Central memory CD4-positive, alpha-beta T cell (primary cell): ENCODE measurements around the gene ARHGEF16.

Experiments used
- DNase-seq: peaks from one replicate; pipeline ENCODE4 v3.0.0; 2022

Gene ARHGEF16

DNA sequence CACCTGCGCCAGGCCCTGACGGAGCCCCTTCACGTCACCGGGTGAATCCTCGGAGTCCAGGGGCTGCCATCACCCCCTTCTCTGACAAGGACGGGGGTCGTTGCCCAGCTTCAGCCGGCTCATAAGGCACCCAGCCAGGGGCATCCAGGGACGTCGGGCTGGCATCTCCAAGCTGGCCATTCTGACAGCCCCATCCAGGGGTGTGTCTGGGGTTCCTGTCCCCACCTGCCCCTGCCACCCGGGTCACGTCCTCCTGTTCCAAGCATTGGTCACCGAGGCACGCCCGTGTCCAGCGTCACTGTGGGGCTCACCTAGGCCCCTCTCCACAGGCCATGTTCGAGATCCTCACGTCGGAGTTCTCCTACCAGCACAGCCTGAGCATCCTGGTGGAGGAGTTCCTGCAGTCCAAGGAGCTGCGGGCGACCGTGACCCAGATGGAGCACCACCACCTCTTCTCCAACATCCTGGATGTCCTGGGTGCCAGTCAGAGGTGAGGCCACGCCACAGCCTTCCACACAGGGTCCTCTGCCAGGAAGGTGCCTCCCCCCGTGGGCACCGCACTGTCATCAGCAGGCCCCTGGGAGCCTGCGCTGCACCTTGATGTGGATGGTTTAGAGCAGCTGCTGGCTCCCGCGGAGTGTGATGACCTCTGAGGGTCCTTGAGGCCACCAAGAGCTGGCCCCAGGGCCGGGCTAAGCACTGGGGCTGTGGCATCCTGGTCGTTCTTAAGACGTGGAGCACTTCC is 14.8 kb downstream of the ARHGEF16 start:
- no peak for DNase-seq

DNA sequence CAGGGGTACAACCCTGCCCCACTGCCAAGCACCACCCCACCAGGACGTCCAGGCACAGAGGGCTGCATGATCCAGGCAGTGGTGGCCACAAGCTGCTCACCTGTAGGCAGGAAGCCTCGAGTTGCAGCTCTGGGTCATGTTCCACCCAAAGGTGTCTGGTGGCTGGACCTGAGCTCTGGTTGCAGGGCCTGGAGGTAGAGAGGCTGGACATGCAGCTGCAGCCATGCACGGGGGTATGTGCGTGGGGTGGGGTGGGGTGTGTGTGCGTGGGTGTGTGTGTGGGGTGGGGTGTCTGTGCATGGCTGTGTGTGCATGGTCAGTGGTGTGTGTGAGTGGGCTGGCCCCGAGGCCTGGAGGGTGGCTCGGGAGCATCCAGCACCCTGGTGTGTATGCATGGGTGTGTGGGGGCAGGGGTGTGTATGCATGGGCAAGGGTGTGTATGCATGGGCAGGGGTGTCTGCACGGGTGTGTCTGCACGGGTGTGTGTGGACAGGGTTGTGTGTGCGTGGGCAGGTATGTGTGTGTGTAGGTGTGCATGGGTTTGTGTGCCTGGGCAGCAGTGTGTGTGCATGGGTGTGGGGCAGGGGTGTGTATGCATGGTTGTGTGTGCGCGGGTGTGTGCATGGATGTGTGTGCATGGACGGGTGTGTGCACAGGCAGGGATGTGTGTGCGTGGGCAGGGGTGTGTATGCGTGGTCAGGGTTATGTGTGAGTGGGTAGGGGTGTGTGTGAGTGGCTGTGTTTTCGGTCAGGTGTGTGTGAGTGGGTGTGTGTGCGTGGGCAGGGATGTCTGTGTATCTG is 15.6 kb downstream of the ARHGEF16 start:
- no peak for DNase-seq

DNA sequence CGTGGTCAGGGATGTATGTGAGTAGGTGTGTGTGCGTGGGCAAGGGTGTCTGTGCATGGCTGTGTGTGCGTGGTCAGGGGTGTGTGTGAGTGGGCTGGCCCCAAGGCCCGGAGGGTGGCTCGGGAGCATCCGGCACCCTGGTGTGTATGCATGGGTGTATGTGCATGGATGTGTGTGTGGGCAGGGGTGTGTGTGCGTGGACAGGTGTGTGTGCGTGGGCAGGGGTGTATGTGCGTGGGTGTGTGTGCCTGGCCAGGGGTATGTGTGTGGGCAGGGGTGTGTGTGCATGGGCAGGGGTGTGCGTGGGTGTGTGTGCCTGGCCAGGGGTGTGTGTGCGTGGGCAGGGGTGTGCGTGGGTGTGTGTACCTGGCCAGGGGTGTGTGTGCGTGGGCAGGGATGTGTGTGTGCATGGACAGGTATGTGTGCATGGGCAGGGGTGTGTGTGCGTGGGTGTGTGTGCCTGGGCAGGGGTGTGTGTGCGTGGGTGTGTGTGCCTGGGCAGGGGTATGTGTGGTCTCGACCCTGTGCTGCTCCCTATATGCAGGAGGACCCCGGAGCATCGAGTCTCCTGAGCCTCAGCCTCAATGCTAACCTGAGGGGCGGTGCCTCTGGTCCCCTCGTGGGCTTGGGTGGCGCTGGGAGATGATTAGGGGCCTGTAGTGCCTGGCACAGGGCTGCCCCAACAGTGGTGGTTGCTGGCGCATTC is 16.3 kb downstream of the ARHGEF16 start:
- DNase-seq: no peak

DNA sequence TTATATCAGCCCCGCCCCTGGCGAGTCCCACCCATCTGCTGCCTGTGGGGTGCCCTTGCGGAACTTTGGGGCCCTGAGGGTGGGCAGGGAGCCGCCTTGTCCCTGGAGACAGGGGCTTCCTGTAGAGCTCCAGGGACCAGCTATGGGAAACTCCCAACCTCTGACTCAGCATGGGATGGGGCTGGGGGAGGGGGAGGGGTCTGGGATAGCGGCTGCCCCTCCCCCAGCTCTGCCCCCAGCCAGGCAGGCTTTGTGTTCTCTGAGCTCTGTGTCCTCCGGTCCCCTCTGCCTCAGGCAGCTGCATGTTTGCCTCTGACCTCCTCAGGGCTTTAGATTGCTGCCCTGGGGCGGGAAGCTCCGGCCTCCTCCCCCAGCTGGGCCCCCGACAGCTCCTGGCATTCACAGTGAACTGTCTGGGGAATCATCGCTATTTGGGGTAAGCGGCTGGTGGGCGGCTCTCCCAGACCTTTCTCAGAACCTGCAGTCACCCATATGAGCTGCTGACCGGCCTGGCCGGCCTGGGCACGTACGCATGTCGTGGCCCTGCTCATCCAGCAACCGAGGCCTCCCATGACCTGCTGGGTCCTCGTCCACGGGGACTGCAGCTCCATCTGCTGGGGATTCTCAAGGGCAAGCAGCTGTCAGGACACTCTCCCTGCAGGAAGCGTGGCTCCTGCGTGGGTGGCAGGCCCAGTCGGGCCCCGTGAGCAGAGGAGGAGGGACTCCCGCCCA is 17.1 kb downstream of the ARHGEF16 start:
- DNase-seq: no peak

DNA sequence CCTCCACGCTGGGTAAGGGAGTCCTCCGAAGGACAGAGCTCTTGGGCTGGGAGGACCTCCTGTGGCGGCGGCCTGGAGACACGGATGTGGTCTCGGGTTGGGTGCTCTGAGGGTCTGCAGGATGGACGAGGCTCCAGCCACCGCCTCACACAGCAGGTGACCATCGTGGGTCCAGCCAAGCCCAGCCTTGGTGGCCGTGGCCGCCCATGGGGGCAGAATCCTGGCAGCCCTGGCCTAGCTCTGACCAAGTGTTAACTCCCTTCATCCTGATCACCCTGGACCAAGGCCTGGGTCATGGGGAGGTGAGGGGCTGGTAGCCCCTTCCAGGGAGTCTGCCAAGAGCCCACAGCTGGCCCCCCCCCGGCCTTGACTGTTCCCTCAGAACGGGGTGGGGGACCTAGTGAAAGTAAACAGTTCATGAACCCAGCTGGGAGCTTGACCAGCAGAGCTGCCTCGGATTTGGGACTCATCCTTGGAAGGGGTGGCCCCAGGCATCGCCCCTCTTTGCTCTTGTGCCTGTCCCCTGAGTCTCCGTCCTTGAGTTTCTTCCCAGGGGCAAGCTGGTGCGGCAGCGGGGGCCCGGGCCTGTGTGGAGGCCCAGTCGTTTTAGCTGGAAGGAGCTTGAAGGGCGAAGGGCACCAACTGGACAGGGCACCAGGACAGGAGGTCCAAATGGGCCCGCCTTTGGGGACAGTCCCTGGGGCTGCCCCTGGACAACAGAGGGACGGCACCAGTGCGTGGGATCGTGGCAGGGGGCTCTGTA is 17.8 kb downstream of the ARHGEF16 start:
- DNase-seq: no peak

DNA sequence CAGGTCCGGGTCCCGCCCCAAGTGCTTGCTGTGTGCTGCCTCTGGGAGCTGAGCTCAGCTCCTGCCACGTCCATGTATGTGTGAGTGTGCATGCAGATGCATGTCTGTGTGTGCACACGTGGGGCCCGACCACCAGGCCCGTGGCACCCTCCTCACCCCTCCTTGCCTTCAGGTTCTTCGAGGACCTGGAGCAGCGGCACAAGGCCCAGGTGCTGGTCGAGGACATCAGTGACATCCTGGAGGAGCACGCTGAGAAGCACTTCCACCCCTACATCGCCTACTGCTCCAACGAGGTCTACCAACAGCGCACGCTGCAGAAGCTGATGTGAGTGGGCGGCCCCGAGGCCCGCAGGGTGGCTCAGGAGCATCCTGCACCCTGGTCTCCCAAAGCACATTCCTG is 18.4 kb downstream of the ARHGEF16 start:
- no peak for DNase-seq

DNA sequence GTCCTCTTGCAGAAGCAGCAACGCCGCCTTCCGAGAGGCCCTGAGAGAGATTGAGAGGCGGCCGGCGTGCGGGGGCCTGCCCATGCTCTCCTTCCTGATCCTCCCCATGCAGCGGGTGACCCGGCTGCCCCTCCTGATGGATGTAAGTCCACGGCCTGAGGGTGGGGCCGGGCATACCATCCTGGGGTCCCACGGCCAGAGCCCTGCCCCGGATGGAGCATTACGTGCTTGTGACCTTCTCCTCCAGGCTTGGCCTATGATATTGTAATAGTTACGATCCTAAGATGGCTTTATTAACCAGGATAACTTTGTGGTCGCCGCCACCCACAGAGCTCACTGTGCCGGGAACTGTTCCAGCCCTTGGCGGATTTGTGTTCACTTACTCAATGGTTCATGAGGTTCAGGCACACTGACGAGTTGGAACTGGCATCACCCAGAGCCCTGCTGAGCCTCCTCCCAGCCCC is 18.9 kb downstream of the ARHGEF16 start:
- no peak for DNase-seq

DNA sequence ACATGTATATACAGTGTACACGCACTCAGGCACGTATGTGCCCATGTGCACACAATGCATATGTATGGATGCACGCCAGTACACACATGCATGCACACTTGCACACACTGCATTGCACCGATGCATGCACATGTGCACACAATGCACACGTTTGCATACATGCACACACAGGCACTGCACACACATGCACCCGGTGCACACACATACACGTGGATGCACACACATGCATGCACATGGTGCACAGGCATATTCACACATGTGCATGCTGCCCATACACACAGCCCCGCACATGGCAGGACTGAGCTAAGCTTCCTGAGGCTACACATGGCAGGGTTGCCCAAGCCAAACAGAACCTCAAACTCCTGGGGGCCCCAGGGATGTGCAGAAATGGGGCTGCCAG is 19.6 kb downstream of the ARHGEF16 start:
- no peak for DNase-seq

DNA sequence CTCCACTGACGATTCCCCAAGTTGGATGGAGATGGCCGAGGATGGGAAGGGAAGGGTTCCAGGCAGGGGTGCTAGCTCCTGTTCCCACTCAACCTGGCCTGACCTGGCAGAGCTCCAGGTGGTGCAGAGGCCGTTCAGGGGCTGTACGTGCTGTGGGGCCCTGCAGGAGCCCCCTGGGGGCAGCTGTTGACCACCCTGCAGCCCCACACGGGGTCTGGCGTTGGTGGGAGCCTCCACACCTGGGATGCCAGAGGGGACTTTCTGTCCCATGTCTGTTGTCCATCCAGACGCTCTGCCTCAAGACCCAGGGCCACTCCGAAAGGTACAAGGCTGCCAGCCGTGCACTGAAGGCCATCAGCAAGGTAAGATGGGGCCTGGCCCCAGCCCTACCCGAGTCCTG is 20.0 kb downstream of the ARHGEF16 start:
- DNase-seq: no peak

DNA sequence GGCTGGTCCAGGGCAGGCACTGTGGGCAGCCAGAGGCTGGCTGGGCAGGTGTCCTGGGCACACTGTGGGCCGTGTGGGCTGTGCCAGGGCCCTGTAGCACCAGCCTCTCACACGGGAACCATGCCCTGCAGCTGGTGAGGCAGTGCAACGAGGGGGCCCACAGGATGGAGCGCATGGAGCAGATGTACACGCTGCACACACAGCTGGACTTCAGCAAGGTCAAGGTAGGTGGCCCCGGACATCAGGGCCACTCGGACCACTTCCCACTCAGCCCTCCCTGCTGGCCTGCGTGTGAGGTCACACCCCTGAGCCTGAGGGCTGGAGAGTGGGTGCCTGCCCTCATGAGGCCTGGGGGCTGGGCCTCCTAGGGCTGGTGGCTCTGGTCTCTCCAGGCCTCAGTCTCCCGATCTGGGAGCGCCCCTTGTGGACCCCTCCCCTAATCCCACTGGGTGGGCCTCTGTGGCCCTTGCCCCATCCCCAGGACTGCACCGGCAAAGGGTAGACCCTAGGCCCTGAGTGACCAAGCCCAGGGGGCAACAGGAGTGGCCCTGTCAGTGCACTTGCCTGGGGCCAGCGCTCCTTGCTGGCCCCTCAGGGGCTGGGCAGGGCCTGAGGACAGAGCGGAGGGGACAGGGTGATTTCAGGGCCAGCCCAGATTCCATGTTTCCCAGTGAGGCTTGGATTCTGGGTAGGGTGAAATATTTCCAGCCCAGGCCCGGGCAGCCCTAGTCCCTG is 21.5 kb downstream of the ARHGEF16 start:
- no peak for DNase-seq

DNA sequence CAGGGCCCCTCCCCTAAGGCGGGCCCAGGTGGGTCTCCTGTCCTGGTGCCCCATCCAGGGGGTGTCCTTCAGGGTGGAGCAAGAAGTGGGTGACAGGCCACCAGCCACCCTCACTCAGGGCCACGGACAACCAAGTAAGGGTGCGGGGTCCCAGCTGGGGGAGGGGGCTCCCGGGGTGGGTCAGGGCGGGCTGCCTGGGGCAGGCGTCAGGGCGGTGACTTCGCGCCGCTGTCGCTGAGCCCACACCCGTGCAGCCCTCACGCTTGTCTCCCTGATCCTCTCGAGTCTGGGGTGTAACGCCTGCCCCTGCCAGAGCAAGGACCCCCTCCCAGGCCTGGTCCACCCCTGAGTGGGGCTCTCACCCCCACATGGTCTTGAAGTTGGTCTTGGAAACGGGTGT is 22.2 kb downstream of the ARHGEF16 start:
- no peak for DNase-seq

DNA sequence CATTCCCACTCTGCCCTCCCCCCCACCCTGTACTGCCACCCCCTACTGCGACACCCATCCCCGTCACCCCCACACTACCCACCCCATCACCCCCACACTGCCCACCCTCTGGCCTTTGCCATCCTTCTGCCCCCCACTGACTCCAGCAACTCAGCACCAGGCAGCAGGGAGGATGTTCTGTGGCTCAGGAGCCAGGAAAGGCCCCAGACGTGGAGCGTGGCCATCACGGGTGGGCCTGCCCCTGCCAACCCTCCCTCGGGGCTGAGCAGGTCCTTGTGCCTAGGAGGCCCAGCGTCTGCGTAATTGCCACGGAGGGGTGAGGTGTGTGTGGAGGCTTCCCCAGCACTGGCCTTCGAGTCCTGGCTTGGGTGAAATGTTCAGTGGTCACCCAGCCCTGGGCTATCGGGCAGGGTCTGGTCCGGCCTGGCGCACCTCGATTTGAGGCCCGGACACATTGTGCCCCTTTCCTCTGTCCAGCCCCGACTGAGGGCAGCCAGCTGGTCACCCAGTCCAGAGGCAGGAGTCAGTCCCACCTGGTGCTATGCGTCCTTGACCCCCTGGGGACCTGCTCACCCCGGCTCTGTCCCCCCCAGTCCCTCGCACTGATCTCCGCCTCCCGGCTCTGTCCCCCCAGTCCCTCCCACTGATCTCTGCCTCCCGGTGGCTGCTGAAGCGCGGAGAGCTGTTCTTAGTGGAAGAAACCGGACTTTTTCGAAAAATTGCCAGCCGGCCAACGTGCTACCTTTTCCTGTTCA is 23.0 kb downstream of the ARHGEF16 start:
- no peak for DNase-seq

DNA sequence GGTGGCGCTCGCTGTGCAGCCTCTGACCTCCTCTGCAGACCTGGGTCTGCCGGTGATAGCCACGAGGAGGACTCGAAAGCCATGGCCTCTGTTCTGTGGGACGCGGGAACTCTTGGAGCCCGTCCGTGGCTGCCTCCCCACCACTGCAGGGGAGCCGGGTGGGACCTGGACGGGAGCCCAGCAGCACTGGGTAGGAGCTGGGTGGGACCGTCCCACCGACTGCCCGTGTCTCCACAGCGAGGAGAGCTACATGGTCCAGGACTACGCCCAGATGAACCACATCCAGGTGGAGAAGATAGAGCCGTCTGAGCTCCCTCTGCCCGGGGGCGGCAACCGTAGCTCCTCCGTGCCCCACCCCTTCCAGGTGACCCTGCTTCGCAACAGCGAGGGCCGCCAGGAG is 23.7 kb downstream of the ARHGEF16 start:
- no peak for DNase-seq

DNA sequence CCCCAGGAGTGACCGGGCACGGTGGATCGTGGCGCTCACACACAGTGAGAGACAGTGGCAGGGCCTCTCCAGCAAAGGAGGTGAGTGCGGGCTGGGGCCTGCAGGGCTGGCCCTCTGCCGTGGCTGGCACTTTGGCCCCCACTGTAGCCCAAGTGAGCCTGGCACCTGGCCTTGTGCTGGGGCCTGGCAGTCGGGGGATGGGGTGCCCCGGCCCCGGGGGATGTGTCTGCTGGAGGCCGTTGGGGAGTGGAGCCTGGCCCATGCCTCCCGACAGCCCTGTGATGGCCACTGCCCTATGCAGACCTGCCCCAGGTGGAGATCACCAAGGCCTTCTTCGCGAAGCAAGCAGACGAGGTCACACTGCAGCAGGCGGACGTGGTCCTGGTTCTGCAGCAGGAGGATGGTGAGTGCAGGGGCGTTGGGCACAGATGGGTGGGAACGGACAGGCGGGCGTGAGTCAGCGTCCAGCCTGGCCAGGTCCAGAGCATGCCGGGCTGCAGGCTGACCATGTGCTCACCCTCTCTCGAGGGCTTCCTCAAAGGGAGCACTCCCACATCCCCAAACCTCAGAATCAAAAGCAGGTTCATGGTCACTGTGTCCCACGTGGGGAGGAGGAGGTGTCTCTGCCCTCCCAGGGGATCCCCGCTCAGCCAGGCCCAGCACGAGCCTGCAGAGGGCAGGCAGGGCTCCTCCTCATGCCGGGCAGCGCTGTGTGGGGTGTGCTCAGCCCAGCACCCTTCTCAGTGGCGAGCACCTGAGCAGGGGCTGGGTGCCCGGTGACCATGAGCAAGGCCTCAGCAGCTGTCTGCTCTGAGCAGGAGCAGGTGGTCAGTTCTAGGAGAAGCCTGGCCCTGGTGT is 25.3 kb downstream of the ARHGEF16 start:
- no peak for DNase-seq

DNA sequence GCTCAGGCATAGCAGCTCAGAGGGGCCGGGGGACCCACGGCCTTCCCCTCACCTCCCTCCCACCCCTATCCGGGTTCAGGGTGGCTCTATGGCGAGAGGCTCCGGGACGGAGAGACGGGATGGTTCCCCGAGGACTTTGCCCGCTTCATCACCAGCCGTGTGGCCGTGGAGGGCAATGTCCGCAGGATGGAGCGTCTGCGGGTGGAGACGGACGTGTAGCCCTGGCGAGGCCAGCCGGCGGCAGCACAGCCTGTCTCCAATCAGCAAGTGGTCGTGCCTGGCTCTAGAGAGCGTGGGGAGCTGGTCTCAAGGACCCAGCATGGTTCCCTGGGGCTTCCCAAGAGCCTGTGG is 25.9 kb downstream of the ARHGEF16 start:
- DNase-seq: no peak

DNA sequence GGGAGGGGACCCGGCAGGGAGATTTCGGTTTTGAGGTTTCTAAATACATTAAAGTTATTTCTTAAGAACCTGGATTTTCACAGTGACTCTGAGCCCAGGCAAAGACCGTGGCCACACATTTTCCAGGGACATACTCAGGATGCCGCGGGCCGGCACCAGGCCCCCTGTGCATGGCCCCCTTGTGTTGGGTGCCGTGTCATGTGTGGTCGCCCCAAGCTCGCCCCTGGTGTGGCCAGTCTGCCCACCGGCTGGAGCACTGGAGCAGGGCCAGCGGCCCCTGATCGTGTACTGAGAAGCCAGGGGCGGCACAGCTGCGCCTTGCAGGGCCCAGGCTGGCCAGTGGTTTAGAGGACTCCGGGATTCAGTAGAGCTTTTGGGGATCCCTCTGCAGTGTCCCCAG is 26.6 kb downstream of the ARHGEF16 start:
- no peak for DNase-seq

DNA sequence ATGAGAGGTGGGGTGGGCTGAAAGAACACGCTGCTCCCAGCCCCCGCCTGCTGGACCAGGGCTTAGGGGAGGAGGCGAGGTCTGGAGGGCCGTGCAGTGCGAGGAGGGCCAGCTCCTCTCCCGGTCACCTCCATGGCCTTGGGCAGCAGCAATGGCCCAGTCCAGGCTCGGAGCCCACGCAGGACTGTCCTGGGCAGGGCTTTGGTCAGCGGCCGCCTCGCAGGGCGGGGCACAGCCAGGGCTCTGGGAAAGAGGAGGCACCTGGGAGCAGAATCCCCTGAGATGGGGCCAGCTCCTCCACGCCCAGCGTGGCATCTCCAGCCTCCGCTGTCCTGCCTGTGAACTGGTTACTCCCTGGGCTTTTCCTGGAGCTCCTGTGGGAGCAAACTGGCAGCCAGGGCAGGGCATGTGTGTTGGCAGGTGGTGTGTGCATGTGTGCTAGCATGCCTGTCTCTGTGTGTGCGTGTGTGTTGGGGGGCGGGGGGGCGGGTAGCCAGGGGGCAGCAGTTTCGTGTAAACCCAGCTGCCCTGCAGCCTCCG is 27.4 kb downstream of the ARHGEF16 start:
- DNase-seq: no peak

DNA sequence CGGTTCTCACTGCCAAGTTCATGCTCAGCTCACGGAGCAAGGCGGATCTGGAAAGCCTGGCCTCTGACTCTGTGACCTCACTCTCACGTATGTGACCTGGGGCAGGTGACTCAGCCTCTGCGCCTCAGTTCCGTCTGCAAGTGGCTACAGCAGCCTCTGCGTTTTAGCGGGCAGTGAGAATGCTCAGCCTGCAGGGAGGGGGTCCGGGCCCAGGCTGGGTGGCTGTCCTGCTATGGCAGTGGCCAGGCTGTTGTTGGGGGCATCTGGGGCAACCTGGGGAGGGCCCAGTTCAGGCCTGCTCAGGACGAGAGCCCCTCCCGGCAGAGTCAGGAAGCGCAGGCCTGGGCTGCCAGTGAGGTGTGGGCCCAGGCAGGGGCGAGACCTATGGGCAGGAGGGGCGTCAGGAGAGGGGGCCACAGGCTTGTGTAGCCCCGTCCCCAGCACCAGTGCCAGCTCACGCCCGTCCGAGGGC is 27.9 kb downstream of the ARHGEF16 start:
- DNase-seq: no peak

DNA sequence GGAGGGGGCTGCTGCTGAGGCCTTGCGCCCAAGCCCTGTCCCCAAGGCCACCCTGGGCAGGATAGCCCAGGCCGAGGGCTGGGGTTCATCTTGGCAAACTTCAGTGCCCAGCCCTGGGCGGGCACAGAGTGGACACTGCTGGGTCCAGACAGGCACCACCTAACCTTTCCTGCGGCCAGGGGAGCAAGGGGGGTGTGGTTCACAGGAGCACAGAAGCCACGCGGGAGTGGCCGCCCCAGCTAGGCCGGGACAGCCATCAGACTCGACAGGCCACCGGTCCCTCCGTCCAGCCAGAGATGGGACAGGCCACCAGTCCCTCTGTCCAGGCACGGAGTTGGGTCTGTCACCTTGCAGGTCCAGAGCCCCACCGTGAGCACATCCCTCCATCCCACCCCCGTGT is 28.9 kb downstream of the ARHGEF16 start:
- no peak for DNase-seq
